ENCODE measurements around the gene CFAP53.
A peak's percentile ranks its signal among the peaks of the same experiment; 100 is the strongest.
"Not testable (repeated sequence)": the region's sequence is repeated elsewhere in the genome, so short reads cannot be mapped to it uniquely, and the experiment has no call there.

The CFAP53 gene, protein sequence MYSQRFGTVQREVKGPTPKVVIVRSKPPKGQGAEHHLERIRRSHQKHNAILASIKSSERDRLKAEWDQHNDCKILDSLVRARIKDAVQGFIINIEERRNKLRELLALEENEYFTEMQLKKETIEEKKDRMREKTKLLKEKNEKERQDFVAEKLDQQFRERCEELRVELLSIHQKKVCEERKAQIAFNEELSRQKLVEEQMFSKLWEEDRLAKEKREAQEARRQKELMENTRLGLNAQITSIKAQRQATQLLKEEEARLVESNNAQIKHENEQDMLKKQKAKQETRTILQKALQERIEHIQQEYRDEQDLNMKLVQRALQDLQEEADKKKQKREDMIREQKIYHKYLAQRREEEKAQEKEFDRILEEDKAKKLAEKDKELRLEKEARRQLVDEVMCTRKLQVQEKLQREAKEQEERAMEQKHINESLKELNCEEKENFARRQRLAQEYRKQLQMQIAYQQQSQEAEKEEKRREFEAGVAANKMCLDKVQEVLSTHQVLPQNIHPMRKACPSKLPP

DNA sequence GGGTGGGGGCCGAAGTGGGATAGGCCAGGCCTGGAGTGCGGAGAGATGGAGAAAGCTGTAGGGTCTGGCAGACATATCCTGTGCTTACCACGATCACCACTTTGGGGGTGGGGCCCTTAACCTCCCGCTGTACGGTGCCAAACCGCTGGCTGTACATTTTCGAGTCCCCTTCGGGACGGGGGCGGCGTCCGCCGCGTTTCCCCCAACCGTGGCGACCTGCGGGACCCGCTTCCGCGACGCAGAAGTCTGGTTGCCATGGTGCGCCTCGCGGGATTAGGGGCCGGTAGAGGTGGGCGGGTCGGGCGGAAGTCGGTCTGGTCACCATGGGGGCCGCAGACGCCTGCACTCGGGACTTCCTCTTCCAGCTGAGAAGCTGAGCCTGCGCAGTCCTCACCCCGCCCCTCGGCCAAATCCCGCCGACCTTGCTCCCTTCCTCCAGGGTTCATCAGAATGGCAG, at the start of gene CFAP53:
TSS of gene CFAP53 (minus strand) at position 248 of the 457 bp plus-strand sequence. CDS start at position 157, 91 bp downstream.
- Histone ChIP-seq H3K4me1 (ENCODE audit: insufficient read depth, low read length) (peaks cover 10% of the 10 kb centered on the region), H3K27me3 (ENCODE audit: insufficient read depth, low read length) (no peaks in the 10 kb centered on the region), H3K36me3 (ENCODE audit: insufficient read depth, low read length) (peaks cover 28% of the 10 kb centered on the region), H3K4me3 (ENCODE audit: low read length) (peak within 1 kb of the TSS; percentile 76), H3K9me3 (ENCODE audit: low read length) (no peaks in the 10 kb centered on the region), H2AFZ (ENCODE audit: low read depth, low read length) (peak within 1 kb of the TSS; percentile 70)

DNA sequence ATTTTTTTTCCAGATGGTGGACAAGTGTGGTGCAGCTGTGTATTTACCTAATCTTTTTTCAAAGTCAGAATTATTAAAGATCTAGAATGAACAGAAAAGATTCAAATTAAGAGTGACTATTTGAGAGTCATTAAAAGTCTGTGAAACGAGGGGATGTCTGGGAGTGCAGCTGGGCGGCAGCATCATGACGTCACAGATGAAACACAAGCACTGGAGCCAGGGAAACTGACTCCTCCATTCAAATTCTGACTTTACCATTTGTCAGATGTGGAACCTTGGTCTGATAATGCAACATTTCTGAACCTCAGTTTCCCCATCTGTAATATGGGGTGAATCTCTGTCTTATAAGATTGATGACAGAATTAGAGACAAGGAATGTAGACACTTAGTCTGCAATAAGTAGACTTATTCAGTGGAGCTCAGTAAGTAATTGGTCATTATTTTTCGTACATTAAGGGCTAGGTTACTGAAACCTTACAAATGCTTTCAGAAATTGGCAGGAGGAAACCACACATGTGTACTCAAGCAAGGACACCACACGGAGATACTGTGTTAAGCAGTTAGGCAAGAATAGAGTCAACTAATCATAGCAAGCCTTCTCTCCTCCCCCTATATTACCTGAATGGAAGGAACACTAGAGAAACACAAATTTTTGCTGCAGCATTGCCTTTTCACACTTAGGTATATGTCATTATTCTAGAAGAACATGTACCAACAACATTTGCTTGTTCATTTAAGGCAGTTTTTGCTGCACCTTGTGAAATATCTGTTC, 49.0 kb upstream of the CFAP53 start:
- Histone ChIP-seq H3K9me3 (ENCODE audit: low read length) (no peaks in the 10 kb centered on the region), H2AFZ (ENCODE audit: low read depth, low read length) (no peak overlapping the region), H3K27me3 (ENCODE audit: insufficient read depth, low read length) (peaks cover 5% of the 10 kb centered on the region), H3K4me3 (ENCODE audit: low read length) (no peak overlapping the region), H3K4me1 (ENCODE audit: insufficient read depth, low read length) (no peaks in the 10 kb centered on the region), H3K36me3 (ENCODE audit: insufficient read depth, low read length) (no peaks in the 10 kb centered on the region)

DNA sequence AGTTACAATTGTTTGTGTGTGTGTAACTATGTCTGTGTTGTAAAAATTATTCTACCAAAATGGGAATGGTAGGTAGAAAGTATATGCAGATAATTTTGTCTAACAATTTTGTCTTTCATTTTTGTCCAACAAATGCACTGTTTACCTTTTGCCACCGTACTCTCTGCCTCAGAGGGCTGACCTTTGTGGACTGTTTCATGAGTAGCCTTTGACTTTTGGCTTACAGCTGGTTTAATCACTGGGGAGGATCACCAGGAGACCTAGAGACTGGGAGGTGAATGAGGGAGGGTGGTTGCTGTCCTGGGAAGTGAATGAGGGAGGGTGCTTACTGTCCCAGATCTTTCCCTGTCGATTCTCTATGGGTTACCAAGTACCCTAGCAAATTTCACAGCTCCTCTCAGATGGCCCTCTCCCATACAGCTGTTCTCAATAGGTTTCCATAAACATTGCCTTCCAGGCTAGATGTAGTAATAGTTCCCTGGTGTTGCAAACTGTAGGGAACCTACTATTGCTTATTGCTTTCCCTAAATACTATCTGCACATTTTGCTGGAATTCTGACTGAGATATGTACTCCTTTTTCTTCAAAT, 47.7 kb upstream of the CFAP53 start:
- Histone ChIP-seq H3K27me3 (ENCODE audit: insufficient read depth, low read length) (peaks cover 3% of the 10 kb centered on the region), H3K4me1 (ENCODE audit: insufficient read depth, low read length) (no peaks in the 10 kb centered on the region), H3K4me3 (ENCODE audit: low read length) (no peak overlapping the region), H2AFZ (ENCODE audit: low read depth, low read length) (no peak overlapping the region), H3K9me3 (ENCODE audit: low read length) (no peaks in the 10 kb centered on the region), H3K36me3 (ENCODE audit: insufficient read depth, low read length) (no peaks in the 10 kb centered on the region)

DNA sequence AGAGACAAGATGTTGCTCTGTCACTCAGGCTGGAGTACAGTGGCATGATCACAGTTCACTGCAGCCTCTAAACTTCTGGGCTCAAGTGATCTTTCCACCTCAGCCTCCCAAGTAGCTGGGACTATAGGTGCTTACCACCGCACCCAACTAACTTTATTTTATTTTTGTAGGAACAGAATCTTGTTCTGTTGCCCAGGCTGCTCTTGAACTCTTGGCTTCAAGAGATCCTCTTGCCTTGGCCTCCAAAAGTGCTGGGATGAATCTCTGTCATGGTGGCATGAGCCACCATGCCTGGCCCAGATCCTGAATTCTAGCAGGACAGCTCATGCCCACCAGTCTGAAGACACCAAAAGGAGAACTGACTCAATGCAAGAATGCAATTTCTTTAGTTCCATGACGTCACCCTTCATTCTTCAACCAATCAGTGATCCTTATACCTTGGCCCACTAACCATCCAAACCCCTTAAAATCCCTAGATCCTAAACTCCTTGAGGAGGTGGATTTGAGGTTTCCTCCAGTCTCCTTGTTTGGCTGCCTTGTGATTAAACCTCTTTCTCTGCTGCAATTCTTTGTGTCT, 46.8 kb upstream of the CFAP53 start:
- Histone ChIP-seq H2AFZ (ENCODE audit: low read depth, low read length) (no peak overlapping the region), H3K9me3 (ENCODE audit: low read length) (no peaks in the 10 kb centered on the region), H3K4me3 (ENCODE audit: low read length) (no peak overlapping the region), H3K36me3 (ENCODE audit: insufficient read depth, low read length) (no peaks in the 10 kb centered on the region), H3K4me1 (ENCODE audit: insufficient read depth, low read length) (no peaks in the 10 kb centered on the region), H3K27me3 (ENCODE audit: insufficient read depth, low read length) (peaks cover 3% of the 10 kb centered on the region)

DNA sequence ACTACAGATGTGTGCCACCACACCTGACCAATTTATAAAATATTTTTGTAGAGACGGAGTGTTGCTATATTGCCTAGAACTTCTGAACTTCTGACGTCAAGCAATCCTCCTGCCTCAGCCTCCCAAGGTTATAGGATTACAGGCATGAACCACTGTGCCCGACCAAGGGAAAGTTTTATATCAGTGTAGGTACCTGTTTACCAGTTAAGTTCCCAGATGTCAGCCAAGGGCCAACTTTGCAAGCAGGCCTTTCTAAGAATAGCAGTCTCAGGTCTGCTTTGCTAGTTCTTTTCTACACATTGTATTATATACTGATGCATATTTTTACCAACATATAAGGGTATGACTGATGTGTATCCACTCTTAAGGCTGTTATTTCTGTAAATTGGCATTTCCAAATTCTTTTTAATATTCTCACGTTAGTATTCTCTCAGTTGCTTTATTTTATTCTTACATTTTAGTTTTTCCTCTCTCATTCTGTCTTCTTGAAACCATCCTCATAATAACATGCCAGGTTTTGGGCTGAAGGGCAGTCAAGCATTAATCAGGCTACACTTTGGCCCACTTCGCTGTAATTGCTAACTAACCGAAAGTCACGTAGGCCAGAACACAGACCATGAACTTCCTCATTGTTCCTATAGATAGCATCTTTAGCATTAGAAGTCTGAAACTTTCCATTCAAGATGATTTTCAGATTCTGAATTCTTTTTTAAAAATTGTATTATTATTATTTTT, 46.2 kb upstream of the CFAP53 start:
- Histone ChIP-seq H3K36me3 (ENCODE audit: insufficient read depth, low read length) (no peaks in the 10 kb centered on the region), H3K27me3 (ENCODE audit: insufficient read depth, low read length) (peaks cover 3% of the 10 kb centered on the region), H2AFZ (ENCODE audit: low read depth, low read length) (no peak overlapping the region), H3K9me3 (ENCODE audit: low read length) (no peaks in the 10 kb centered on the region), H3K4me3 (ENCODE audit: low read length) (no peak overlapping the region), H3K4me1 (ENCODE audit: insufficient read depth, low read length) (no peaks in the 10 kb centered on the region)

DNA sequence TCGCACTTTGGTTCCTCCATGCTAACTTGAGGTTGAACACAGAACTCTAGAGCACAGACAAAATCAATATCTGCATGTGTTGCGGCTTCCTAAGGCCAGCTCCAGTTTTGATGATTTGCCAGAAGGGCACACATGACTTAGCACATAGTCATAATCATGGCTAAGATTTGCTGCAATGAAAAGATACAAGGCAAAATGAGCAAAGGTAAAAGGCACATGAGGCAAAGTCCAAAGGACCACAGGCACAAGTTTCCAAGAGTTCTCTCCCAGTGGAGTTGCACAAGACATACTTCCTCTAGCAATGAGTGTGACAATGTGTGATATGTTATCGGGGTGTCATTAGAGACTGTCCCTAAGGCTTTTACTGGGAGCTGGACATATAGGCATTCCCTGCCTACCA, 45.4 kb upstream of the CFAP53 start:
- Histone ChIP-seq H3K4me3 (ENCODE audit: low read length) (no peak overlapping the region), H3K27me3 (ENCODE audit: insufficient read depth, low read length) (peaks cover 3% of the 10 kb centered on the region), H3K36me3 (ENCODE audit: insufficient read depth, low read length) (no peaks in the 10 kb centered on the region), H3K4me1 (ENCODE audit: insufficient read depth, low read length) (peaks cover 5% of the 10 kb centered on the region), H3K9me3 (ENCODE audit: low read length) (no peaks in the 10 kb centered on the region), H2AFZ (ENCODE audit: low read depth, low read length) (no peak overlapping the region)

DNA sequence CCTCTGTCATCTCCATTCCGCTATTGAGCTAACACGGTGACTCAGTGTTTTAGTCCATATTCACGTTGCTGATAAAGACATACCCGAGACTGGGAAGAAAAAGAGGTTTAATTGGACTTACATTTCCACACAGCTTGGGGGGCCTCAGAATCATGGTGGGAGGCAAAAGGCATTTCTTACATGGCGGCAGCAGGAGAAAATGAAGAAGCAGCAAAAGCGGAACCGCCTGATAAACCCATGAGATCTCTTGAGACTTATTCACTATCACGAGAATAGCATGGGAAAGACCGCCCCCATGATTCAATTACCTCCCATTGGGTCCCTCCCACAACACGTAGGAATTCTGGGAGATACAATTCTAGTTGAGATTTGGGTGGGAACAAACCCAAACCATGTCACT, 43.8 kb upstream of the CFAP53 start:
- Histone ChIP-seq H3K9me3 (ENCODE audit: low read length) (no peaks in the 10 kb centered on the region), H3K36me3 (ENCODE audit: insufficient read depth, low read length) (no peaks in the 10 kb centered on the region), H2AFZ (ENCODE audit: low read depth, low read length) (no peak overlapping the region), H3K4me1 (ENCODE audit: insufficient read depth, low read length) (peaks cover 5% of the 10 kb centered on the region), H3K27me3 (ENCODE audit: insufficient read depth, low read length) (peaks cover 3% of the 10 kb centered on the region), H3K4me3 (ENCODE audit: low read length) (no peak overlapping the region)

DNA sequence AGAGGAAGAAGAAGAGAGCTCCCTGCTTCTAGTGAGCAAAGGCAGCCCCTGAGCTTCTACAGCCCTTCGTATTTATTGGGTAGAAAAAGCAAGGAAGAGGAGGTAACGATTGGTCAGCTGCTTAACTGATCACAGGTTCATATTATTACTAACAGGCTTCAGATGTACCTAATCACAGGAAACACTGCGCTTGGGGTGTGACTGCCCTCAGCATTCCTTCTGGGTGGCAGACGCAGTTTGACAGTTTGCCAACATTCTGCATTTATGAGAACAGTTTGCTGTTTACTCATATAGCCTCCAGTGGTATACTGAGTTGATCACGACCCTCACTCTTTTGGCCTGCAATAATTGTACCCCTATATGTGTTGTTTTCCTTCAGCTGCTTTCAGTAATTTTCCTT, 42.6 kb upstream of the CFAP53 start:
- not testable (repeated sequence) for H3K4me3 ChIP-seq (ENCODE audit: low read length); H3K27me3 ChIP-seq (ENCODE audit: insufficient read depth, low read length); H2AFZ ChIP-seq (ENCODE audit: low read depth, low read length); H3K9me3 ChIP-seq (ENCODE audit: low read length); H3K36me3 ChIP-seq (ENCODE audit: insufficient read depth, low read length); H3K4me1 ChIP-seq (ENCODE audit: insufficient read depth, low read length)

DNA sequence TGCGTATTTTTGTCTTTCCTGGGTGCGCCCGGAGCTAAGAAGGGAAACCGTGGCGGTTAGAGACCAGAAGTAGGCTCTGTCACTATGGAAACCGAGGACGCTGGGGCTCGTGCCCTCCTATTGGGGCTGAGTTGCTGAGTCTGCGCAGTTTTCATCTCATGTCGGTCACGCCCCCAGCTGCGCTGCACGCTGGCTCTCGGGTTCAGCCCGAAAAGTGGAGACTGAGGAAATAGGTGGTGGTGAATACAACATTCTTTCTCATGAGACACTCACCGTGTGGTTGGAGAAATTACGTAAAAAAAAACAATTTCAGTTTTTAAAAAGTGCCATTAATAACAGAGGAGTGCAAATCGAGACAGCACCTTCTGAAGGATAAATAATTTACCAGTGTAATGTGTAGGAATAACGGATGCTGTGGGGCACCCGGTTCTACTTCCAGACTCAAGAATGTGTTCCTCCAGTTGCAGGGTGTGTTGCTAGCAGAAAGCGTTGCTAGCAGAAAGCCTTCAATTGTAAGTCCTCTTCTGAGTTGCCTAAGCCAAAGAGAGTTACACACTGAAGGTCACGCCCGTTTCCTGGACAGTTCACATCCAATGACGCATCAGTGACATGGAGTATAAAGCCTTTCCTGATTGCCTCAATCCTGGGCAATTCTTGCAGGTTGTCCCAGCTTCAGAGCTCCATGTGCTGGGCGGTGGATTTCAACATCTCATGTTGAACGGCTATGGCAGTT, 41.6 kb upstream of the CFAP53 start:
- Histone ChIP-seq H3K4me3 (ENCODE audit: low read length) (peak overlapping the region; percentile 62), H2AFZ (ENCODE audit: low read depth, low read length) (peak overlapping the region; percentile 80), H3K9me3 (ENCODE audit: low read length) (no peaks in the 10 kb centered on the region), H3K36me3 (ENCODE audit: insufficient read depth, low read length) (no peaks in the 10 kb centered on the region), H3K4me1 (ENCODE audit: insufficient read depth, low read length) (peaks cover 5% of the 10 kb centered on the region), H3K27me3 (ENCODE audit: insufficient read depth, low read length) (peaks cover 3% of the 10 kb centered on the region)

DNA sequence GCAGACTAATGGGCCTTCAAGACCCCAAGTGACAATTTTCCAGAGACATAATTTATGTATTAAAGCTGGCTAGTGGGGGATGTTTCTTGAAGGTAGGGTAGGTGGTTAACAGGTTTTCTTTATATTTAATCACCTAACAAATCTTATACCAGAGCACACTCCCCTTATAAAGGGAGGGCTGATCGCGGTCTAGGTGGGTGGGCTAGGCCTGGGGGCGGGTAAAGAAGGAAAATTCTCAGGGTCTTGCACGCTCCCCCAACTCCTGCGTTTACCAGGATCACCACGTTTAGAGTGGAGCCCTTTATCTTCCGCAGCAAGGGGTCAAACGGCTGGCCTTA, 41.1 kb upstream of the CFAP53 start:
- H3K4me1 ChIP-seq (ENCODE audit: insufficient read depth, low read length): peaks cover 5% of the 10 kb centered on the region
- H3K27me3 ChIP-seq (ENCODE audit: insufficient read depth, low read length): peaks cover 3% of the 10 kb centered on the region
- no peaks in the 10 kb centered on the region for H3K9me3 ChIP-seq (ENCODE audit: low read length)
- peak overlapping the region; percentile 80 for H2AFZ ChIP-seq (ENCODE audit: low read depth, low read length)
- no peaks in the 10 kb centered on the region for H3K36me3 ChIP-seq (ENCODE audit: insufficient read depth, low read length)
- peak overlapping the region; percentile 62 for H3K4me3 ChIP-seq (ENCODE audit: low read length)

DNA sequence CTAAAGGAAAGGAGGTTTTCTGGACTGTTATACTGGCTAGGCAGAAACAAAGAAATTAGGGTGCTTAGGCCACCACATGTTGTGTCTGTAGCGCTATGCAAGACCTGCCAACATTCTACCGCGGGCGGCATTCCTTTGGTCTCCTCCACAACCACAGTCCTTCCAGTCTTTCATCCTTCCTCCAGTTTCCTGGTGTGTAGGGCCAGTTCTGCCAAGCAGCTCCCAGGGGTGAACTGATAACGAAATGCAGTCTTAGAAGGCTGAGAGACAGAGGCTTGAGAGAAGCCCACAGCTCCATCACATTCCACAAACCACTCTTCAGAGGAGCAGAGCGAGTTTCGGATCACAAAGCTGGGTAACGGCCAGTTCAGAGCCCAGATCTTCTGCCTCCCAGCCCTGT, 40.6 kb upstream of the CFAP53 start:
- H2AFZ ChIP-seq (ENCODE audit: low read depth, low read length): peak overlapping the region; percentile 80
- H3K9me3 ChIP-seq (ENCODE audit: low read length): no peaks in the 10 kb centered on the region
- H3K36me3 ChIP-seq (ENCODE audit: insufficient read depth, low read length): no peaks in the 10 kb centered on the region
- peak overlapping the region; percentile 62 for H3K4me3 ChIP-seq (ENCODE audit: low read length)
- peaks cover 3% of the 10 kb centered on the region for H3K27me3 ChIP-seq (ENCODE audit: insufficient read depth, low read length)
- peaks cover 5% of the 10 kb centered on the region for H3K4me1 ChIP-seq (ENCODE audit: insufficient read depth, low read length)

DNA sequence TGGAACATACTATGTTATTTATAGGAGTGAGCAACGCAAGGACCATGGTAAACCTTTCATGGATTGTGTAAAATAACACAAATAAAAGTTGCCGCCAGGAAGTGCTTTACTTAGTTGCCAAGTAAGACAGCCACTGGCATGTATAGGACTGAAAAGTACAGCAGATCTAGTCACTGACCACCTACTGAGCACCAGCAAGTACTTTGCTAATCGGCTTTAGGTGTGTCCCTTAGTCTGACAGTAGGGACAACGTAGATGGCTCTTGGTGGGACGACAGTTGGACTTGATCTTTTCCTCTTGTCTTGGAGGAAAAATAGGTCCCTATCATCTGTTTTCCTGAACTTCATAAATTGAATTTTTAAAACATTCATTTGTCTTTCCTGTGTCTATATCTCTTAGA, 34.8 kb upstream of the CFAP53 start:
- Histone ChIP-seq H2AFZ (ENCODE audit: low read depth, low read length) (no peak overlapping the region), H3K36me3 (ENCODE audit: insufficient read depth, low read length) (no peaks in the 10 kb centered on the region), H3K27me3 (ENCODE audit: insufficient read depth, low read length) (peaks cover 6% of the 10 kb centered on the region), H3K4me3 (ENCODE audit: low read length) (no peak overlapping the region), H3K4me1 (ENCODE audit: insufficient read depth, low read length) (no peaks in the 10 kb centered on the region), H3K9me3 (ENCODE audit: low read length) (no peaks in the 10 kb centered on the region)

Data from neuron (in vitro differentiated cells).